Tibial nerve (tissue), 4 donors: Measurements from ENCODE around the gene HTRA3. TPM values are rescaled to one million over a fixed set of nuclear protein-coding genes. Genes with fewer than 3 reads are reported as not detected.

Source experiments
- DNase-seq, 2 donors: peaks; one replicate each; pipeline ENCODE4 v3.0.0-alpha.2; 2019; ENCODE audit warnings: low spot score in 2 of 2
- H3K27ac ChIP-seq, 4 donors: fragments of 200-600 bp; sonication (generic) in 3 of 4; one replicate each; pipeline ENCODE4 v1.5.1; 2017 to 2019; ENCODE audit warnings: mild to moderate bottlenecking in 1 of 4
- H3K27me3 ChIP-seq, 2 donors: fragments of 200-600 bp; sonication (generic) in 1 of 2; one replicate each; pipeline versions ENCODE4 v1.5.1 to v1.6.0; 2017 to 2019
- H3K36me3 ChIP-seq, 3 donors: fragments of 200-600 bp; sonication (generic); one replicate each; pipeline ENCODE4 v1.5.1; 2018 to 2019
- H3K4me1 ChIP-seq, 4 donors: fragments of 200-600 bp; sonication (generic) in 3 of 4; one replicate each; pipeline ENCODE4 v1.5.1; 2017 to 2019
- H3K4me3 ChIP-seq, 4 donors: fragments of 200-600 bp; sonication (generic) in 3 of 4; one replicate each; pipeline ENCODE4 v1.5.1; 2017 to 2019; ENCODE audit warnings: mild to moderate bottlenecking in 1 of 4, moderate library complexity in 1 of 4
- H3K9me3 ChIP-seq, 4 donors: fragments of 200-600 bp; sonication (generic) in 3 of 4; one replicate each; pipeline ENCODE4 v1.5.1; 2017 to 2019
- CTCF ChIP-seq, 5 experiments: fragments of 200-600 bp in 3 of 5; fragments of 450-650 bp in 2 of 5; sonication (generic) in 3 of 5; IDR thresholded peaks; one replicate each; pipeline ENCODE4 v1.5.1; 2016 to 2019; ENCODE audit warnings: antibody characterized with exemption in 5 of 5, mild to moderate bottlenecking in 3 of 5, moderate library complexity in 2 of 5
- EP300 ChIP-seq, 2 donors: sonication (generic); formaldehyde crosslinking; IDR thresholded peaks; one replicate each; pipeline ENCODE4 v1.6.1; 2017; ENCODE audit warnings: antibody characterized with exemption in 2 of 2, mild to moderate bottlenecking in 1 of 2
- POLR2A ChIP-seq, 2 donors: fragments of 450-650 bp; IDR thresholded peaks; one replicate each; pipeline ENCODE4 v1.6.1; 2017; ENCODE audit warnings: antibody characterized with exemption in 2 of 2, mild to moderate bottlenecking in 2 of 2, moderate library complexity in 2 of 2
- WGBS, 2 donors: methylation state at CpG; one replicate each; pipeline ENCODE4 v1.1.5; 2018; 5-methylcytosine and 5-hydroxymethylcytosine counted together
- total RNA-seq, 4 donors: library from RNA; depleted of rRNA; stranded (reverse); fragments of >200 nt; gene quantifications; one replicate each; pipeline ENCODE4 v1.1.0, GENCODE V29; 2016

The HTRA3 gene
- total RNA-seq, 4 donors from 2014 or later: 34.9 to 54.3 (median 43.5) TPM

DNA sequence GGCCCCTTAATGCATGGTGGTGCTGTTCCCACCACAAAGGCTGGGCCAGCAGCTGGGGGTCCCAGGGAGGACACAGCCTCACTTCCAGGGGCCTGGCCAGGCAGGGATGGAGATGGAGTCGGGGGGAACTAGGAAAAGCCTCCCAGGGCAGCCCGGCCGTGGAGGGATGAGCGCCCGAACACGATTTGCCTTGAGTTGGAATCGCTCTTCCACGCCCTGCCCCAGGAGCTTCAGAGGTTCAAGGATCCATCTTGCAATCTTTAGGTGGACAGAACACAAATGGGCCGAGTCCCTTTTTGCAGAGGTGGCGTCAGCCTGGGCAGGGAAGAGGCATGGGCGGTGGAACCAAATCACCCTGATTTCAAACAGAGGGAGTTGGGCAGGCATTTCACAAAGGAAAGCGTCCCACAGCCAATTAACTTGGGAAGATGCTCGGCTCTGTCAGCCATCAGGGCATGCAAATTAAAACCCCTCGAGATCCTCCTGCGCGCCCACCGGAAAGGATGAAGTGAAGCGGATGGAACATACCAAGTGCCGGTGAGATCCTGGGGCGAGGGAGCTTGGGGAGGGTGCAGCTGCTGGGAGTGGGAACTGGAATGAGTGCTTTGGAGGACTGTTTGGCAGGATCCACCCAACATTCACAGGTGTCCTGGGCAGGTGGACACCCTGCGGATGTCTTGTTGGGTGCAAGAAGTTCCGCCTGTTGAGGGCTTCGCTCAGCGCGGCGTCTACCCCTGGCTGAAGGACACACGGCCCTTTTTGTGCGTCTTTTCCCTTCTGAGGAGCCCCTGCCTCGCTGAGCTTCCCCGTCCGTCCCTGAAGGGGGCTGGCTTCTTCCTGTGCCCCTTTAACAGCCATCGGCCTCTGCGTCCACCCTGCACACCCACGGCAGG lies 75.7 kb downstream of the HTRA3 start:
- Histone ChIP-seq H3K27ac (no peak overlapping the region), H3K9me3 (no peaks in the 10 kb centered on the region), H3K36me3 (no peaks in the 10 kb centered on the region), H3K4me3 (no peak overlapping the region), H3K4me1 (peaks cover 0 to 16% (median 6%) of the 10 kb centered on the region in 4 donors), H3K27me3 (no peaks in the 10 kb centered on the region)
- no peak for TF ChIP-seq EP300 (IDR thresholded peaks at IDR 0.05)
- TF ChIP-seq CTCF (IDR thresholded peaks at IDR 0.05): no peak
- TF ChIP-seq POLR2A (IDR thresholded peaks at IDR 0.05): no peak
- WGBS, 2 donors: 92 to 94% methylated on average over 34 of the region's 34 CpGs
- no peak for DNase-seq

DNA sequence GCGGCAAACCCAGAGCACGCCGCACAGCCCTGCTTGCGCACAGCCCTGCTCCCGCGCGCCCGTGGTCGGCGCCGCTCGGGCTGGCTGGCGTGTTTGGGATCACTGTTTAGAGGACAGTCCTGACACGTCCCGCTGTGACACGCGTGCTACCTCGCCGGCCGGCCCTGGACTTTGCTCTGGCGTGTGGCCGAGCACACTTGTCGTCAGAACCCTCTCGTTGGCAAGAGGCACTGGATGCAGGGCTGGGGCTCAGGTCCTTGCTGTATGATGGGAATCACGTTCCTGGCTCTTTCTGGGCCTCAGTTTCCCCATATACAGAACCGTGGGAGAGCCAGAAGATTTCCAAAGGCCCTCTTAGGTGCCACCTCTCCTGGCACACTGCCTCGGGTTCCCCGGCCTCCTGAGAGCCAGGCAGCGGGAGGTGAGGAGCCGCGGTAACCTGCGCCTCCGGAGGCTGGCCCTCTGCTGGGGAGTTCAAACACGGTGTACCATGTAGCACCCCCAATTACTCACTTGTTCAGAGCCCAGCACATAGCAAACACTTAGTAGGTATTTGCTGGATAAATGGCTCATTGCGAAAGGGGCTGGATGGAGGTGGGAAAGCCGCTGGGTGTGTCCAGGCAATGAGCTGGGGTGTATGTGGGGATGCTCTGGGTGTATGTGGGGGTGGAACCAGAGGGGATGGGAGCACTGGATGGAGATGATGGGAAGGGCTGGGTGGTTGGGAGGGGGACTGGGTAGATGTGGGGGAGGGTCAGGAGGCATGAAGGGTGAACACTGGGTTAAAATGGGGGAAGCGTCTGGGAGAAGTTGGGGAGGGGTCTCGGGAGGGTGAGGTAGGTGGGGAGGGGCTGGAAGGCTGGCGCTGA lies 76.6 kb downstream of the HTRA3 start:
- H3K4me1 ChIP-seq: peaks cover 0 to 20% (median 7%) of the 10 kb centered on the region in 4 donors
- no peak overlapping the region for H3K27ac ChIP-seq
- H3K9me3 ChIP-seq: no peaks in the 10 kb centered on the region
- no peaks in the 10 kb centered on the region for H3K27me3 ChIP-seq
- no peak overlapping the region for H3K4me3 ChIP-seq
- no peaks in the 10 kb centered on the region for H3K36me3 ChIP-seq
- no peak for DNase-seq
- WGBS, 2 donors: 91% methylated on average over 32 to 38 of the region's 39 CpGs
- TF ChIP-seq POLR2A (IDR thresholded peaks at IDR 0.05) (no peak), EP300 (IDR thresholded peaks at IDR 0.05) (no peak), CTCF (IDR thresholded peaks at IDR 0.05) (no peak)

DNA sequence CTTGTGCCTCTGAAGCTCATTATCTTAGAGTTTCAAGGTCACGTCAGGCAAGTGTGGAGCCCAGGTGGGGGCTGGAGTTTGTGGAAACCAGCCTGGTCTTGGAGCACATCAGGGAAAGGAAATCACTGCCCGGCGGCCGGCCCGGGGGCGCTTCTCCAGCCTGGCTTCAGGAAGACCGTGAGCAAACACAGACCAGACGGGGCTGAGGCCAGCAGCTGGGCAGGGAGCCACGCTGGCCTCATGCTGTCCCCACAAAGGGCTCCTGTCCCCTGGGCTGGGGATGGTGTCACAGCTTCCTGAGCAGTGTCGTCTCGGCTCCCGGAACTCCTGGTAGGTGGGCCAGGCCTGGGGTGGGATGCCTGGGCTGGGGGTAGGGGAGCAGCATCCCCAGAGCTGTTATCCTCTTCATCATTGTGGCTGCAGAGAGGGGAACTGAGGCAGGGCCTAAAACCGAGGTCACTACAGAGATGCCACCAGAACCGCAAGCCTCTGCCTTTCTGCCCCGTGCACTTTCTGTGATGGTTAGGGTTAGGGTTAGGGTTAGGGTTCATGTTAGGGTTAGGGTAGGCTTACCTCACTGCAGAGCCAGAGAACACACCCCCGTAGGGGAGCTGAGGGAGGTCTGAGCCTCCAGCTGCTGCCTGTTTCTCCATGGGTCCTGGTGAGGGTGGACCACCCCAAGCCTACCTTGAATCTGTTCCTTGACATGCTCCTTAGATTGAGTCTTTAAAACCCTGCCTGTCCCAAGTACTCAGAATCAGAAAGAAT lies 77.5 kb downstream of the HTRA3 start:
- Histone ChIP-seq H3K36me3 (no peaks in the 10 kb centered on the region), H3K27ac (no peak overlapping the region), H3K27me3 (no peaks in the 10 kb centered on the region), H3K9me3 (no peaks in the 10 kb centered on the region), H3K4me1 (peaks cover 0 to 20% (median 7%) of the 10 kb centered on the region in 4 donors), H3K4me3 (no peak overlapping the region)
- DNase-seq: no peak
- WGBS, 2 donors: 51 to 75% methylated on average over 7 to 12 of the region's 16 CpGs
- no peak for TF ChIP-seq POLR2A (IDR thresholded peaks at IDR 0.05)
- TF ChIP-seq CTCF (IDR thresholded peaks at IDR 0.05): no peak
- TF ChIP-seq EP300 (IDR thresholded peaks at IDR 0.05): no peak

DNA sequence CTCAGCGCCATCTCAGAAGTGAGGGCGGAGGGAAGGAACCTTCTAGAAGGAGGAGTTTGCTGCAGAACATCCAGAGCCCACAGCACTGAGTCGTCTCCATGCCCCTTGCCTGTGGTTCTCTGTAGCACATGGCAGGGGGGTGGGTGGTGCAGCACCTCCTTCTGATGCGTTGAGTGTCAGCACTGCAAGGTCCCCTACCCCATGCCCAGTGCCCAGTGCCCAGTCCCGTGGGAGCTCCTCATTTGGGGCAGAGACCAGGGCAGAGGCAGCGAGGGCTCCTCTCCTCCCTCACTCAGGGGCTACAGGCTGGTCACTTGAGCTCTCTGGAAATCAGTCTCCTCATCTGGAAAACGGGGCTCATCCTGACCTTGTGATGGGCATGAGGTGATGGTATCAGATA lies 78.1 kb downstream of the HTRA3 start:
- WGBS, 2 donors: 73 to 85% methylated on average over 5 to 6 of the region's 7 CpGs
- H3K27ac ChIP-seq: no peak overlapping the region
- DNase-seq: no peak
- no peaks in the 10 kb centered on the region for H3K9me3 ChIP-seq
- H3K27me3 ChIP-seq: no peaks in the 10 kb centered on the region
- peaks cover 0 to 25% (median 10%) of the 10 kb centered on the region in 4 donors for H3K4me1 ChIP-seq
- no peaks in the 10 kb centered on the region for H3K36me3 ChIP-seq
- no peak overlapping the region for H3K4me3 ChIP-seq
- no peak for TF ChIP-seq POLR2A (IDR thresholded peaks at IDR 0.05)
- no peak for TF ChIP-seq EP300 (IDR thresholded peaks at IDR 0.05)
- no peak for TF ChIP-seq CTCF (IDR thresholded peaks at IDR 0.05)
